Brain microvascular endothelial cell (primary cell): ENCODE measurements around the gene PELO.

ENCODE experiments used
- DNase-seq: peaks from one replicate; pipeline ENCODE4 v3.0.0-alpha.2; 2020
- H3K27ac ChIP-seq: fragments of 250-450 bp; sonication (Bioruptor Pico); 2 replicates; pipeline ENCODE4 v1.5.1; 2020; ENCODE audit warnings: mild to moderate bottlenecking, moderate library complexity
- H3K27me3 ChIP-seq: fragments of 250-450 bp; sonication (Bioruptor Pico); replicated peaks from 2 replicates; pipeline ENCODE4 v1.5.1; 2020; ENCODE audit warnings: mild to moderate bottlenecking
- H3K36me3 ChIP-seq: fragments of 250-450 bp; sonication (Bioruptor Pico); replicated peaks from 2 replicates; pipeline ENCODE4 v1.5.1; 2020; ENCODE audit warnings: mild to moderate bottlenecking
- H3K4me3 ChIP-seq: 2 replicates; pipeline ENCODE4 v1.5.1; 2011; ENCODE audit warnings: low read depth, mild to moderate bottlenecking, control low read depth, low read length, moderate library complexity
- CTCF ChIP-seq: IDR thresholded peaks from 2 replicates; pipeline ENCODE4 v1.5.1; 2011; ENCODE audit warnings: low read depth, mild to moderate bottlenecking, moderate library complexity, low read length, control low read depth, inconsistent platforms; ENCODE audit errors: missing control alignments
- in situ Hi-C: cut with HindIII; loops from 2 replicates; pipeline ENCODE4 v1.10.0; 2017; ENCODE audit warnings: low sequenced_read_pairs, low pct_ligation_motif_present

Gene PELO

DNA sequence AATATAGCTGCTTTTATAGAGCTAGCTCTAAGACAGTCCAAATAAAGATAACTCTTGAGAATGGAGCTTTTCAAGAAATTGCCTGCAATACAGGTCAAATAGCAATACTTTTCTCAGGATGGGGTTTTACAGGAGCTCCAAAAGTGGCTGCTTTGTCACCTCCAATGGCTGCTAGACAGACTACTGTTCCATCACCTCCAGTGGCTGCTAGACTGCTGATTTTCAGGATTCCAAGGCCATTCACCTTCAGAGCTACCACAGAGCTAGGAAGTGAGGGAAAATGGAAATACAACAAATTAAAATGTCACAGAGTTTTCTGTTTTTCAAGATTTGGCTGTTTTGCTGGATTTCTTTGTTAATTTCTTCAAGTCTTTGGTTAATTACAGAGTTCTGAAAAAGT is 8.5 kb upstream of the PELO start:
- DNase-seq = no peak
- H3K4me3 ChIP-seq = no peak overlapping the region
- H3K36me3 ChIP-seq = no peaks in the 10 kb centered on the region
- H3K27me3 ChIP-seq = no peaks in the 10 kb centered on the region
- H3K27ac ChIP-seq = no peak overlapping the region
- TF ChIP-seq CTCF = no peak
- in situ Hi-C loops = no loop called here

DNA sequence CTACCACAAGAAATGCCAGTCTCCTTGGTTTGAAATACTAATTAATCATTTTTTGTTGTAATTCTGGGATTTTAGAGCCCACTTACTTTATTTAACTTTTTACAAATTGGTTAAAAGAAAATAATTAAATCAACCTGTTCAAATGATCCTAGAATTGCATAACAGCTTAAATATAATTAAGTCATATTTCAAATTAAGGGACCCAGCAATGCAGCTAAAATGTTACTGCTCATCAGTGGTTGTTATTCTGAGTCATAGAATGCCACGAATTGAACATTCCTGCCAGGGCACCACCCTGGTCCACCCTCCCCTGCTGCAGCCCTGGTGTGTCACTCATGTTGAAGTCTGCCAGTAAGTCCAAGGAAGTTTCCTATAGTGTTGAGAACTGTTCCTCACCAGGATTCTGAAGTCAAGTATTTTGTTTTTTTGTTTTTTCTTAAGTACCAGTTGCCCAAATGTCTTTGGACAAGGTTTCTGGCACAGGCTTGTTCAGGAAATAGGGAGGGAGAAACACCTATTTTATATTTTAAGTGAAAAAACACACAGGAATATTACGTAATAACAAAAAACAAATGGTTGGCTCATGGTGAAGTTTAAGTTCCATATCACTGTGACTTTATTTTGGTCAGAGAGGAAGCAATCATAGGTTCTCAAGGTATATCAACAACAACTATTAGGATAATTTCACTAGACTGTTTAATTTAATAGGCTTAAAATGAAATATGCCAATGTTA is 4.3 kb upstream of the PELO start:
- H3K27ac ChIP-seq = no peak overlapping the region
- in situ Hi-C loops = no loop called here
- H3K4me3 ChIP-seq = no peak overlapping the region
- DNase-seq = no peak
- no peaks in the 10 kb centered on the region for H3K36me3 ChIP-seq
- no peak for TF ChIP-seq CTCF
- H3K27me3 ChIP-seq = no peaks in the 10 kb centered on the region

- in situ Hi-C loops = no loop called here
- no peak for TF ChIP-seq CTCF
- no peak for DNase-seq
- Histone ChIP-seq H3K27ac (no peak overlapping the region), H3K4me3 (no peak overlapping the region), H3K27me3 (no peaks in the 10 kb centered on the region), H3K36me3 (no peaks in the 10 kb centered on the region)
Observed at GRCh38 chr5:52784737-52785136, 3.0 kb upstream of the PELO start.

- no peaks in the 10 kb centered on the region for H3K36me3 ChIP-seq
- no peak for DNase-seq
- H3K27ac ChIP-seq = no peak overlapping the region
- H3K4me3 ChIP-seq = no peak overlapping the region
- H3K27me3 ChIP-seq = no peaks in the 10 kb centered on the region
- in situ Hi-C loops = no loop called here
- no peak for TF ChIP-seq CTCF
Observed at GRCh38 chr5:52786391-52786790, 1.3 kb upstream of the PELO start.

GRCh38 chr5:52786949-52787599 is 642 bp upstream of the PELO start:
- no peak for DNase-seq

More at GRCh38 chr5:52786949-52787599, 642 bp upstream of the PELO start:
- peak; percentile 38 for TF ChIP-seq CTCF
- Histone ChIP-seq H3K27ac (peak overlapping the region; percentile 85), H3K36me3 (no peaks in the 10 kb centered on the region), H3K4me3 (peak overlapping the region; percentile 73), H3K27me3 (no peaks in the 10 kb centered on the region)
- in situ Hi-C loops = no loop called here
